Activated CD4-positive, alpha-beta T cell treated with anti-CD3 and anti-CD28 coated beads, Interleukin-2, Interleukin-6, amounts not matched to agents 100 ng/mL and 50 ng/mL, durations not matched to agents 16 hours and 8 hours (primary cell): ENCODE data around the gene NINL.
"Not testable (repeated sequence)": the region's sequence is repeated elsewhere in the genome, so short reads cannot be mapped to it uniquely, and the experiment has no call there.

Experiments used
- DNase-seq: peaks from one replicate; pipeline ENCODE4 v3.0.0-alpha.2; 2020

NINL gene

GRCh38 chr20:25529295-25529951 is 55.9 kb downstream of the NINL start:
- no peak for DNase-seq

GRCh38 chr20:25527949-25528348 is 57.4 kb downstream of the NINL start:
- no peak for DNase-seq

GRCh38 chr20:25526446-25526845 is 58.9 kb downstream of the NINL start:
- DNase-seq = no peak

GRCh38 chr20:25525867-25526266 is 59.5 kb downstream of the NINL start:
- no peak for DNase-seq

- DNase-seq = no peak
Observed at GRCh38 chr20:25525295-25525694, 60.0 kb downstream of the NINL start.

GRCh38 chr20:25521382-25521781 is 63.9 kb downstream of the NINL start:
- DNase-seq = no peak

- DNase-seq = no peak
Observed at GRCh38 chr20:25517124-25517523, 68.2 kb downstream of the NINL start.

- DNase-seq = no peak
Observed at GRCh38 chr20:25514747-25515340, 70.5 kb downstream of the NINL start.

- DNase-seq = no peak
Observed at GRCh38 chr20:25514195-25514594, 71.1 kb downstream of the NINL start.

- DNase-seq = no peak
Observed at GRCh38 chr20:25512709-25513108, 72.6 kb downstream of the NINL start.

- DNase-seq = no peak
Observed at GRCh38 chr20:25511183-25511582, 74.1 kb downstream of the NINL start.

GRCh38 chr20:25510721-25511120 is 74.6 kb downstream of the NINL start:
- no peak for DNase-seq

- DNase-seq = no peak
Observed at GRCh38 chr20:25510202-25510601, 75.1 kb downstream of the NINL start.

- no peak for DNase-seq
Observed at GRCh38 chr20:25509084-25509483, 76.2 kb downstream of the NINL start.

GRCh38 chr20:25508083-25508770 is 77.1 kb downstream of the NINL start:
- DNase-seq = no peak

GRCh38 chr20:25507385-25508082 is 77.8 kb downstream of the NINL start:
- DNase-seq = no peak

- DNase-seq = no peak
Observed at GRCh38 chr20:25504366-25505135, 80.8 kb downstream of the NINL start.

- no peak for DNase-seq
Observed at GRCh38 chr20:25503936-25504335, 81.4 kb downstream of the NINL start.

- not testable (repeated sequence) for DNase-seq
Observed at GRCh38 chr20:25503051-25503639, 82.2 kb downstream of the NINL start.

- no peak for DNase-seq
Observed at GRCh38 chr20:25500880-25501351, 84.4 kb downstream of the NINL start.

GRCh38 chr20:25499855-25500434 is 85.4 kb downstream of the NINL start:
- DNase-seq = no peak

- DNase-seq = no peak
Observed at GRCh38 chr20:25499031-25499430, 86.3 kb downstream of the NINL start.
